Osteoblast (primary cell): ENCODE results near the gene TMEM255B. TPM values are rescaled to one million over a fixed set of nuclear protein-coding genes. Genes with fewer than 3 reads are reported as not detected.
A peak's percentile ranks its signal among the peaks of the same experiment; 100 is the strongest.

Source experiments
- DNase-seq: peaks from one replicate; pipeline ENCODE4 v3.0.0; 2011; ENCODE audit warnings: low spot score, mixed read lengths; ENCODE audit not compliant: insufficient read length; ENCODE audit errors: missing footprints
- H2AFZ ChIP-seq: 2 replicates; pipeline ENCODE4 v1.6.0; 2011; ENCODE audit warnings: mild to moderate bottlenecking, low read length
- H3K27ac ChIP-seq: 2 replicates; pipeline ENCODE4 v1.5.1; 2011; ENCODE audit warnings: mild to moderate bottlenecking, low read depth, low read length, moderate library complexity
- H3K27me3 ChIP-seq: 2 replicates; pipeline ENCODE4 v1.6.0; 2012; ENCODE audit warnings: mild to moderate bottlenecking, control low read depth, inconsistent platforms, low read length, moderate library complexity; ENCODE audit not compliant: insufficient read depth
- H3K36me3 ChIP-seq: 2 replicates; pipeline ENCODE4 v1.5.1; 2011; ENCODE audit warnings: mild to moderate bottlenecking, low read length, control low read depth, moderate library complexity; ENCODE audit not compliant: insufficient read depth
- H3K4me1 ChIP-seq: 2 replicates; pipeline ENCODE4 v1.5.1; 2011; ENCODE audit warnings: mild to moderate bottlenecking, low read length, control low read depth, moderate library complexity; ENCODE audit not compliant: insufficient read depth
- H3K4me2 ChIP-seq: 2 replicates; pipeline ENCODE4 v1.6.0; 2011; ENCODE audit warnings: mild to moderate bottlenecking, low read length; ENCODE audit not compliant: insufficient read depth
- H3K4me3 ChIP-seq: fragments of 200-600 bp; sonication (generic); 3 replicates; pipeline ENCODE4 v1.5.1; 2012; ENCODE audit warnings: mild to moderate bottlenecking, low read length, inconsistent platforms; ENCODE audit not compliant: insufficient read depth
- H3K79me2 ChIP-seq: 2 replicates; pipeline ENCODE4 v1.6.0; 2012; ENCODE audit warnings: mild to moderate bottlenecking, low read length, control low read depth, inconsistent platforms; ENCODE audit not compliant: insufficient read depth
- H3K9me3 ChIP-seq: 2 replicates; pipeline ENCODE4 v1.5.1; 2011; ENCODE audit warnings: low read depth, low read length, control low read depth
- H4K20me1 ChIP-seq: 2 replicates; pipeline ENCODE4 v1.6.0; 2012; ENCODE audit warnings: mild to moderate bottlenecking, low read length, control low read depth; ENCODE audit not compliant: insufficient read depth
- total RNA-seq: library from RNA; depleted of rRNA; stranded (reverse); fragments of >200 nt; gene quantifications from 2 replicates; pipeline ENCODE4 v1.2.3, GENCODE V29; 2012
- TF ChIP-seq, protein P1 (sequence below): IDR thresholded peaks from 2 replicates; pipeline ENCODE4 v1.5.1; 2011; ENCODE audit warnings: mild to moderate bottlenecking, low read depth, low read length, moderate library complexity; ENCODE audit errors: extremely low read depth

The TMEM255B gene
- total RNA-seq, 1 donor: 1.8 TPM

DNA sequence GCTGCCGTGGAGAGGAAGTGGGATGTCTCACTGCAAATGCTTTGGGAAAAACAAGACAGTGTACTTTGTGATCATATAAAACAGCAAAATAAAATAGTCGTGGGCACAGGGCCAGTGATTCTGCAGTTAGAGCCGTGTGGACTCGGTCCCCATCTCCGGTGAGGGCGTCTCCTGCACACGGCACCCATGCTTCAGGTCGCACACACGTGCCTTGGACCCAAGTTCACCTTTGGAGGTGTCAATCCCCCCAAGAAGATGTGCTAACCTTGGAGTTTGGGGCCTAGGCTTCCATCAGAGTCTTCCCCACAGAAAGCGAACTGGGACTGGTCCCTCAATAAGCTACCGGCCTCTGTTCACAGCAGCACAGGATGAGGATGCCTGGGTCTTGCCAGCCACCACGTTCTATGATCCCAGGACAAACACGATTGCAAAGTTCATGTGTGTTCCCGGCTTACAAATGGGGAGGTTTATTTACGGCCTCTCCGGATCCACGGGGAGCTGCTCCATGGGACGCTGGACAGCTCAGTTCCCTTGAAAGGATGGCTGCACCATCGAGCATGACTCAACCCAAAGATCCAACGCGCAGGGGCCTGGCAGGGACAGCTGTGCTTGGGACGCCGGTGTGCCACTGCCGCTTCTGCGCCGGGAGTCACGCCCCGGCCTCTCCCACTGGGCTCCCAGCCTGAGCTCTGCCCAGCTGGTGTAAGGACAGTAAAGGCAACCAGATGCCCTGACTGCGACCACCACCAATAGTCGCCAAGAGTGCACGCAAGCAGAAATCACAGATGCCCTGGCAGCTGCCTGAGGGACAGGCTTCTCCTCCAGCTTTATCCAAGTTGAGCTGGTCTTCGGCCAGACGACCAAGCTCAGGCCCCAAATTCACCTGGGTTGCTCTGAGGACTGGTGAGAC lies 96.2 kb downstream of the TMEM255B start:
- Histone ChIP-seq H3K36me3 (peaks cover 63% of the 10 kb centered on the region), H2AFZ (no peak overlapping the region), H3K9me3 (no peaks in the 10 kb centered on the region), H3K4me3 (no peak overlapping the region), H3K4me1 (peaks cover 52% of the 10 kb centered on the region), H3K27me3 (no peaks in the 10 kb centered on the region), H3K79me2 (peaks cover 100% of the 10 kb centered on the region), H4K20me1 (peaks cover 100% of the 10 kb centered on the region), H3K27ac (peak overlapping the region; percentile 55), H3K4me2 (peak overlapping the region; percentile 4)
- TF ChIP-seq, protein P1, sequence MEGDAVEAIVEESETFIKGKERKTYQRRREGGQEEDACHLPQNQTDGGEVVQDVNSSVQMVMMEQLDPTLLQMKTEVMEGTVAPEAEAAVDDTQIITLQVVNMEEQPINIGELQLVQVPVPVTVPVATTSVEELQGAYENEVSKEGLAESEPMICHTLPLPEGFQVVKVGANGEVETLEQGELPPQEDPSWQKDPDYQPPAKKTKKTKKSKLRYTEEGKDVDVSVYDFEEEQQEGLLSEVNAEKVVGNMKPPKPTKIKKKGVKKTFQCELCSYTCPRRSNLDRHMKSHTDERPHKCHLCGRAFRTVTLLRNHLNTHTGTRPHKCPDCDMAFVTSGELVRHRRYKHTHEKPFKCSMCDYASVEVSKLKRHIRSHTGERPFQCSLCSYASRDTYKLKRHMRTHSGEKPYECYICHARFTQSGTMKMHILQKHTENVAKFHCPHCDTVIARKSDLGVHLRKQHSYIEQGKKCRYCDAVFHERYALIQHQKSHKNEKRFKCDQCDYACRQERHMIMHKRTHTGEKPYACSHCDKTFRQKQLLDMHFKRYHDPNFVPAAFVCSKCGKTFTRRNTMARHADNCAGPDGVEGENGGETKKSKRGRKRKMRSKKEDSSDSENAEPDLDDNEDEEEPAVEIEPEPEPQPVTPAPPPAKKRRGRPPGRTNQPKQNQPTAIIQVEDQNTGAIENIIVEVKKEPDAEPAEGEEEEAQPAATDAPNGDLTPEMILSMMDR: no peak
- peak; percentile 96 for DNase-seq

DNA sequence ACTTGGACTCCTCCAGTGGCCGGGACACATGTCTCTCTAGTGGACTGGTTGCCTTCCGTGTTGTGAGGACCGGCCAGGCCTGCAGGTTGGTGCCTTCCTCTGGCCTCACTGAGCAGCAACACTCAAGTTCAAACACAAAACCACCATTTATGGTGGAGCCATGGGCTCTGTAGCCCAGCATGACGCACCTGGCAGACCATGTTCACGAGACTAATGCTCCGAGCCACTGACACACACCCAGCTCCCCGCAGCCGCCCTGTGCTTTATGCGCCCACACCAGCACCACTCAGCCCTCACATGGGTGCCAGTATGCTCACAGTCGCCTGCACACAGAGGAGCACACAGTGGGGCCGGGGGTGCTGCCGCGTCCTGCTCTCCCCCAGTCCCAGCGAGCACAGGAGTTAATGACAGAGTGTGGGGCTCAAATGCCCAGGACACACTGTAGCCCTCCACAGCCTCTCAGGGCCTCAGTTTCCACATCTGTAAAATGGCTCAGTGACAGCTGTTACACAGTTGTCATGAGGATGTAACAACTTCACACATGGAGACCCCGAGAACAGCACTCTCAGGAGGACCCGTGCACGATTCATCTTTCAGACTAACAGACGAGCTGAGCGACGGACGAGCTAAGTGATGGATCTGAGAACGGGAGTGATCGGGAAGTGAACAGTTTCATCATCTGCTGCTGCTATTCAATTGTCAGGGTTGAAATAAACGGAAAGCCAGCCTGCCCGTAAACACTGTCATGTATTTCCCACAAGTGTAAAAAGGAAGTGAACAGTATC lies 97.1 kb downstream of the TMEM255B start:
- Histone ChIP-seq H3K9me3 (no peaks in the 10 kb centered on the region), H2AFZ (no peak overlapping the region), H3K36me3 (peaks cover 65% of the 10 kb centered on the region), H3K4me1 (peaks cover 59% of the 10 kb centered on the region), H3K27me3 (no peaks in the 10 kb centered on the region), H3K79me2 (peaks cover 100% of the 10 kb centered on the region), H3K27ac (peak overlapping the region; percentile 29), H4K20me1 (peaks cover 100% of the 10 kb centered on the region), H3K4me2 (peak overlapping the region; percentile 33), H3K4me3 (no peak overlapping the region)
- peak; percentile 63 for DNase-seq
- TF ChIP-seq, protein P1: no peak

DNA sequence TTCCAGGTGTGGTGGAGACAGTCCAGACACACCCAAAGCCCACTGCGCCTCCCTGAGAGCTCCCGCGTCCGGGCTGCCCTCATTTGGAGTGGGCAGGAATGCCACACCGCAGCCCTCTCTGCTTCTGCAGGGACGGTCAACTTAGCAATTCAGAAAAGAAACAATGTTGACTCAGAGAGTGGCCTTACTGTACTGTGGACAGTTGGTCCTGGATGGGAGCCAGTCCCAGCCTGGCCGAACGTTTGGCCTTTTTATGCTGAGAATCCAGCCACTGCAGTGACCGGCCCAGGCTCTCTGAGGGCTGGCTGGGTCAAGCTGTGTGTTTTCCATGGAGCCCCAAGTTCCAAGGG lies 97.7 kb downstream of the TMEM255B start:
- TF ChIP-seq, protein P1: no peak
- no peaks in the 10 kb centered on the region for H3K9me3 ChIP-seq
- no peaks in the 10 kb centered on the region for H3K27me3 ChIP-seq
- peak overlapping the region; percentile 33 for H3K4me2 ChIP-seq
- H3K4me1 ChIP-seq: peaks cover 64% of the 10 kb centered on the region
- peaks cover 100% of the 10 kb centered on the region for H3K79me2 ChIP-seq
- no peak overlapping the region for H3K4me3 ChIP-seq
- H3K27ac ChIP-seq: peak overlapping the region; percentile 29
- peak; percentile 99 for DNase-seq
- peaks cover 63% of the 10 kb centered on the region for H3K36me3 ChIP-seq
- no peak overlapping the region for H2AFZ ChIP-seq
- peaks cover 100% of the 10 kb centered on the region for H4K20me1 ChIP-seq
